H1 (cell line): ENCODE data around the gene CST11. TPM values are rescaled to one million over a fixed set of nuclear protein-coding genes. Genes with fewer than 3 reads are reported as not detected.

Experiments used
- CTCF ChIA-PET: fragments of 300-600 bp; sonication (Branson Sonifier 250); formaldehyde crosslinking; loops from one replicate; lab custom pipeline; 2021; ENCODE audit not compliant: partially characterized antibody; lab: Charles Lee
- POLR2A ChIA-PET: fragments of 300-600 bp; sonication (Branson Sonifier 250); formaldehyde crosslinking; loops from one replicate; lab custom pipeline; 2021; ENCODE audit warnings: inconsistent platforms; ENCODE audit not compliant: partially characterized antibody; lab: Charles Lee
- DNase-seq, 2 experiments: peaks; one replicate each; pipeline versions ENCODE4 v3.0.0 to v3.0.0-alpha.2; 2010 to 2022; ENCODE audit warnings: low spot score in 2 of 2, low read depth in 1 of 2, mixed read lengths in 1 of 2
- FAIRE-seq: peaks from 2 replicates; lab custom pipeline; 2011; peaks lifted over from hg19 to GRCh38; lab: Jason Lieb, UNC
- H2AFZ ChIP-seq: 2 replicates; pipeline ENCODE4 v1.8.1; 2012; ENCODE audit warnings: low read length, inconsistent platforms
- H2AK5ac ChIP-seq: 2 replicates; pipeline ENCODE4 v1.6.1; 2013; ENCODE audit warnings: low read depth, low read length
- H2BK120ac ChIP-seq: replicated peaks from 2 replicates; pipeline ENCODE3; 2013; ENCODE audit warnings: low read depth, low read length, inconsistent platforms
- H2BK12ac ChIP-seq: 2 replicates; pipeline ENCODE4 v1.6.1; 2013; ENCODE audit warnings: low read depth, low read length
- H2BK15ac ChIP-seq: 2 replicates; pipeline ENCODE4 v1.6.1; 2013; ENCODE audit warnings: low read length
- H2BK20ac ChIP-seq: 2 replicates; pipeline ENCODE4 v1.6.1; 2013; ENCODE audit warnings: low read length
- H2BK5ac ChIP-seq: 2 replicates; pipeline ENCODE4 v1.6.1; 2013; ENCODE audit warnings: low read depth, low read length
- H3K14ac ChIP-seq: 2 replicates; pipeline ENCODE4 v1.6.1; 2013; ENCODE audit warnings: inconsistent platforms; ENCODE audit not compliant: insufficient read length
- H3K18ac ChIP-seq: 2 replicates; pipeline ENCODE4 v1.6.1; 2013; ENCODE audit warnings: low read length; ENCODE audit errors: extremely low read depth
- H3K23ac ChIP-seq: 2 replicates; pipeline ENCODE4 v1.6.1; 2013; ENCODE audit warnings: inconsistent platforms; ENCODE audit not compliant: insufficient read length
- H3K23me2 ChIP-seq: 2 replicates; pipeline ENCODE4 v1.6.1; 2013; ENCODE audit warnings: low read depth, low read length
- H3K27ac ChIP-seq: 2 replicates; pipeline ENCODE4 v1.6.1; 2011; ENCODE audit warnings: low read depth, low read length, inconsistent platforms
- H3K27me3 ChIP-seq, 4 experiments: replicated peaks in 1 of 4; 1 replicate in 1 of 4; 2 replicates in 3 of 4; pipeline versions ENCODE4 v1.6.1 to v1.8.1; 2011 to 2013; ENCODE audit warnings: low read length in 3 of 4, mild to moderate bottlenecking in 3 of 4, inconsistent platforms in 2 of 4, mixed read lengths in 2 of 4, moderate library complexity in 1 of 4; ENCODE audit not compliant: control insufficient read depth in 3 of 4, insufficient read depth in 3 of 4; ENCODE audit errors: extremely low read depth in 1 of 4
- H3K36me3 ChIP-seq, 4 experiments: 2 replicates each; pipeline versions ENCODE4 v1.6.1 to v1.8.1; 2011 to 2013; ENCODE audit warnings: mild to moderate bottlenecking in 4 of 4, low read length in 3 of 4, moderate library complexity in 2 of 4, control low read depth in 1 of 4, inconsistent platforms in 1 of 4; ENCODE audit not compliant: insufficient read depth in 4 of 4, control insufficient read depth in 2 of 4
- H3K4ac ChIP-seq: replicated peaks from 2 replicates; pipeline ENCODE3; 2013; ENCODE audit warnings: low read length, low read depth, mixed read lengths, inconsistent platforms; ENCODE audit not compliant: insufficient read length
- H3K4me1 ChIP-seq, 4 experiments: replicated peaks in 1 of 4; 1 replicate in 1 of 4; 2 replicates in 3 of 4; pipeline versions ENCODE4 v1.6.1 to v1.8.1; 2011 to 2013; ENCODE audit warnings: low read length in 3 of 4, inconsistent platforms in 2 of 4, mixed read lengths in 1 of 4; ENCODE audit not compliant: insufficient read depth in 4 of 4, control insufficient read depth in 3 of 4
- H3K4me2 ChIP-seq, 2 experiments: 2 replicates each; pipeline versions ENCODE4 v1.6.1 to v1.8.1; 2011 to 2013; ENCODE audit warnings: low read depth in 2 of 2, low read length in 2 of 2, control low read depth in 1 of 2, inconsistent platforms in 1 of 2, mild to moderate bottlenecking in 1 of 2; ENCODE audit not compliant: insufficient read depth in 1 of 2
- H3K4me3 ChIP-seq, 4 experiments: fragments of 200-600, 300-600 bp in 1 of 4; sonication (generic), shearing (Covaris generic), sonication (Bioruptor Twin) in 1 of 4; 2 replicates each; pipeline versions ENCODE4 v1.5.1 to v1.8.1; 2011 to 2016; ENCODE audit warnings: low read length in 4 of 4, low read depth in 3 of 4, control low read depth in 2 of 4, inconsistent platforms in 2 of 4, mild to moderate bottlenecking in 2 of 4, mixed read lengths in 1 of 4, moderate library complexity in 1 of 4; ENCODE audit not compliant: insufficient read depth in 2 of 4; ENCODE audit errors: extremely low read depth in 1 of 4
- H3K56ac ChIP-seq: replicated peaks from 2 replicates; pipeline ENCODE3; 2013; ENCODE audit warnings: low read depth, mild to moderate bottlenecking, mixed read lengths, low read length, inconsistent platforms; ENCODE audit not compliant: insufficient read length
- H3K79me1 ChIP-seq: 2 replicates; pipeline ENCODE4 v1.6.1; 2013; ENCODE audit warnings: low read depth, low read length, control low read depth
- H3K79me2 ChIP-seq, 2 experiments: 2 replicates each; pipeline versions ENCODE4 v1.6.1 to v1.8.1; 2012 to 2013; ENCODE audit warnings: low read length in 2 of 2, mild to moderate bottlenecking in 2 of 2, inconsistent platforms in 1 of 2; ENCODE audit not compliant: insufficient read depth in 2 of 2, control insufficient read depth in 1 of 2
- H3K9ac ChIP-seq, 4 experiments: replicated peaks in 1 of 4; 1 replicate in 1 of 4; 2 replicates in 3 of 4; pipeline versions ENCODE4 v1.6.1 to v1.8.1; 2011 to 2013; ENCODE audit warnings: low read depth in 3 of 4, low read length in 3 of 4, control low read depth in 2 of 4, mild to moderate bottlenecking in 2 of 4, moderate library complexity in 2 of 4, inconsistent platforms in 1 of 4; ENCODE audit errors: extremely low read depth in 1 of 4
- H3K9me3 ChIP-seq, 2 experiments: 2 replicates each; pipeline versions ENCODE4 v1.6.1 to v1.8.1; 2012 to 2013; ENCODE audit warnings: mild to moderate bottlenecking in 2 of 2, moderate library complexity in 2 of 2, control low read depth in 1 of 2, inconsistent platforms in 1 of 2, low read depth in 1 of 2, low read length in 1 of 2, mixed read lengths in 1 of 2; ENCODE audit not compliant: insufficient read depth in 2 of 2
- H4K20me1 ChIP-seq, 2 experiments: replicated peaks in 1 of 2; 2 replicates each; pipeline versions ENCODE3 to v1.8.1; 2011 to 2013; ENCODE audit warnings: inconsistent platforms in 2 of 2, low read length in 2 of 2, mild to moderate bottlenecking in 1 of 2; ENCODE audit not compliant: insufficient read depth in 2 of 2, control insufficient read depth in 1 of 2
- H4K5ac ChIP-seq: 2 replicates; pipeline ENCODE4 v1.6.1; 2013; ENCODE audit warnings: low read length, low read depth, mixed read lengths, inconsistent platforms; ENCODE audit not compliant: insufficient read length
- H4K8ac ChIP-seq: 2 replicates; pipeline ENCODE4 v1.8.0; 2013; ENCODE audit warnings: mild to moderate bottlenecking, moderate library complexity, low read length, inconsistent platforms; ENCODE audit not compliant: insufficient read depth; ENCODE audit errors: extremely low read depth
- H4K91ac ChIP-seq: replicated peaks from 2 replicates; pipeline ENCODE3; 2013; ENCODE audit warnings: low read length, mixed read lengths, inconsistent platforms; ENCODE audit not compliant: insufficient read length
- ASH2L ChIP-seq: fragments of 200-600, 300-600 bp; sonication (generic); IDR thresholded peaks from one replicate; pipeline ENCODE4 v1.7.1; 2017; ENCODE audit warnings: low read length
- BCL11A ChIP-seq, 2 experiments: IDR thresholded peaks; one replicate each; pipeline ENCODE4 v1.6.1; 2011; ENCODE audit warnings: low read depth in 2 of 2, low read length in 2 of 2, mild to moderate bottlenecking in 2 of 2
- CEBPB ChIP-seq: IDR thresholded peaks from 2 replicates; pipeline ENCODE4 v1.6.1; 2012; ENCODE audit warnings: low read depth, low read length
- CHD2 ChIP-seq: IDR thresholded peaks from 2 replicates; pipeline ENCODE4 v1.6.1; 2012; ENCODE audit warnings: low read length, improper control_type of control experiment
- NANOG ChIP-seq: IDR thresholded peaks from 2 replicates; pipeline ENCODE4 v1.6.1; 2011; ENCODE audit warnings: low read length, low read depth, mild to moderate bottlenecking, inconsistent platforms; ENCODE audit not compliant: insufficient read depth, poor library complexity, severe bottlenecking
- NRF1 ChIP-seq: IDR thresholded peaks from 2 replicates; pipeline ENCODE4 v1.6.1; 2011; ENCODE audit warnings: mild to moderate bottlenecking, low read depth, low read length, improper control_type of control experiment
- RBBP5 ChIP-seq: IDR thresholded peaks from 2 replicates; pipeline ENCODE4 v1.7.1; 2012; ENCODE audit warnings: low read depth, mild to moderate bottlenecking, inconsistent platforms, low read length, moderate library complexity, borderline replicate concordance
- SIX5 ChIP-seq: IDR thresholded peaks from 2 replicates; pipeline ENCODE4 v1.6.1; 2011; ENCODE audit warnings: mild to moderate bottlenecking, low read depth, low read length
- TBP ChIP-seq: IDR thresholded peaks from 2 replicates; pipeline ENCODE4 v1.6.1; 2011; ENCODE audit warnings: low read depth, low read length, improper control_type of control experiment
- WGBS, 2 experiments: shearing (Covaris generic) in 1 of 2; methylation state at CpG; one replicate each; pipeline versions ENCODE4 v1.1.6 to v1.1.7; 2013 to 2015; ENCODE audit warnings: low lambda C conversion rate in 2 of 2, mixed read lengths in 2 of 2, inconsistent platforms in 1 of 2, low coverage in 1 of 2, missing lambda C conversion rate in 1 of 2; ENCODE audit not compliant: insufficient replicate concordance in 2 of 2, insufficient coverage in 1 of 2, insufficient read length in 1 of 2; ENCODE audit errors: extremely low coverage in 1 of 2, missing lambda C conversion rate in 1 of 2; 5-methylcytosine and 5-hydroxymethylcytosine counted together
- polyA plus RNA-seq, 7 experiments: library from polyadenylated mRNA; depleted of rRNA in 3 of 7; stranded (reverse) in 5 of 7; unstranded in 2 of 7; fragments of >200 nt in 5 of 7; fragments of 200-250 nt in 2 of 7; gene quantifications; 1 replicate in 5 of 7; 2 replicates in 1 of 7; 4 replicates in 1 of 7; pipeline versions ENCODE4 v1.2.1 to v1.2.3, GENCODE V29; 2011 to 2013; ENCODE audit warnings: missing spikeins in 2 of 7, mixed read lengths in 2 of 7
- total RNA-seq: library from RNA; stranded (reverse); fragmentation: NEBNext Ultra II Directional; extraction: Animal tissue kit (Norgen Biotek cat#: 25700); gene quantifications from 2 replicates; pipeline ENCODE4 v1.2.1, GENCODE V29; 2021
- TF ChIP-seq, protein P1 (sequence below): IDR thresholded peaks from 2 replicates; pipeline ENCODE4 v1.6.1; 2011; ENCODE audit warnings: low read length, improper control_type of control experiment

The CST11 gene
- total and polyA plus RNA-seq, 2 of the 8 experiments (the other 6 are each of a cell fraction or from before 2014, with no cell fraction given): 2.0 TPM; not detected in 1

DNA sequence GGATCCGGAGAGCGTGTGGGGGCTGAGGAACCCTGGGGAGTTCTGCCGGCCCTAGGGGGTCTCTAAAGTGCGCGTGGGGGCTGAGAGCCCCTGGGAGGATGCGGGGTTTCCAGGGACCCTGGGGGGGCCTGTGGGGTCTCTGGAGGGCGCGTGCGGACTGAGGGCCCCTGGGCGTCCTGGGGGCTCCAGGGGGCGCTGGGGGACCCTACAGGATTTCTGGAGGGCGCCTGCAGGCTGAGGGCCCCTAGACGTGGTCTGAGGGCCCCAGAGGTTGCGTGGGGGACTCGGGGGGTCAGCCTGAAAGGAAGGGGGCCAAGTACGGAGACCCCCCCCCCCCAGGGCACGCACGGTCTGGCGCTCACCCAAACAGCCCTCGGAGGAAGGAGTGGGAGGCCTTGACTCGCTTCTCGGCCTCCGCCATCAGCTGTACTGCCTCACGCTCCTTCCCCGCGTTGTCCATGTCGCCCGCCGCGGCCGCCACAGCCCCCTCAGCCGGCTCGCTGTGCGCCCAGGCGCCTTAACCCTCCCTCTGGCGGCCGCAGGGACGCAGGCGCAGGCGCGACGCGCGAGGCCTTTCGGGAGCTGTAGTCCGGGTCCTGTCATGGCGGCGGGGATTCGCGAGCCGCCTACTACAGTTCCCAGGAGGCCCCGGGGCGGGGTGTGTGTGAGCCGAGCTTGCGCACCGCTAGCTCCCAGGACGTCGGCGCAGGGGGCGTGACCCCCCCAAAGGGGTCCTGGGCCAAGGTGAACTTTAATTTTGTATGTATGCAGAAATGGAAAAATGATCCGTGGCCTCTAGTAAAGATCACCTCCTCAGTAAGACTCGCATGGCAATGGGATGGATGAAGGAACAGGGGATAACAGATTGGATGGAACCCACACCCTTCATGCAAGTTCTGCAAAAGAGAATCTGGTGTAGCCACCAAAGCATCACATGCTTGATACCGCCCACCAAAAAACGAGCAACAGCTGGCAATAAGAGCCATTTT lies 31.4 kb downstream of the CST11 start, which contains the start of gene NAPB:
Gene NAPB, minus strand, starts transcription at position 546 of the 989 bp plus-strand sequence. Its CDS starts 86 bp downstream, at position 460.
- H3K27ac ChIP-seq: no peak within 1 kb of the TSS
- peak within 1 kb of the TSS; percentile 85 for H3K56ac ChIP-seq
- peaks cover 2% of the 10 kb centered on the region for H3K79me1 ChIP-seq
- no peak within 1 kb of the TSS for H2BK120ac ChIP-seq
- no peaks in the 10 kb centered on the region for H3K4me1 ChIP-seq
- H2BK5ac ChIP-seq: peak within 1 kb of the TSS; percentile 75; the same call in 1 of the 2 replicates
- H3K4me3 ChIP-seq: peak within 1 kb of the TSS; percentile 58 to 95 (median 75)
- H4K8ac ChIP-seq: peak within 1 kb of the TSS; percentile 89; the same call in 1 of the 2 replicates
- H3K23me2 ChIP-seq: no peaks in the 10 kb centered on the region; the same call in 1 of the 2 replicates
- H2BK15ac ChIP-seq: no peak within 1 kb of the TSS
- H4K5ac ChIP-seq: no peak within 1 kb of the TSS
- FAIRE-seq: no peak
- peak within 1 kb of the TSS in 3 of 4 experiments; percentile 39 to 56 (median 53); a peak in 5 of 7 replicates for H3K9ac ChIP-seq
- peak within 1 kb of the TSS; percentile 69 to 74 for H3K4me2 ChIP-seq
- peaks cover 0 to 5% of the 10 kb centered on the region in 2 experiments for H4K20me1 ChIP-seq
- H3K14ac ChIP-seq: no peak within 1 kb of the TSS
- ChIA-PET CTCF (interaction anchor here (0.6 to 3.1 kb wide), 13 partner anchors 11 to 1241 kb away, joined by 3 to 14 read pairs (median 3); partner anchors contain the start of gene CST9), POLR2A (interaction anchor here (0.7 to 1.4 kb wide), 8 partner anchors 11 to 760 kb away, joined by 3 to 6 read pairs (median 4); no protein-coding TSS in a partner anchor)
- no peak within 1 kb of the TSS for H2BK12ac ChIP-seq
- WGBS, 2 experiments: 3% methylated on average over 52 of the region's 64 CpGs; no CpG with 5 or more reads in 1 of the 2 experiments
- H3K9me3 ChIP-seq: peaks cover 0 to 3% of the 10 kb centered on the region in 2 experiments; a peak in 1 of 4 replicates
- H3K4ac ChIP-seq: no peak within 1 kb of the TSS
- peak within 1 kb of the TSS; percentile 52 for H4K91ac ChIP-seq
- H3K79me2 ChIP-seq: peaks cover 4 to 42% of the 10 kb centered on the region in 2 experiments; a peak in 3 of 4 replicates
- peak within 1 kb of the TSS; percentile 87 for H2AFZ ChIP-seq
- H3K23ac ChIP-seq: no peak within 1 kb of the TSS
- H3K18ac ChIP-seq: peak within 1 kb of the TSS; percentile 78
- DNase-seq: peak; percentile 73 to 93
- no peaks in the 10 kb centered on the region for H3K36me3 ChIP-seq
- H2AK5ac ChIP-seq: no peak within 1 kb of the TSS
- no peaks in the 10 kb centered on the region for H3K27me3 ChIP-seq
- H2BK20ac ChIP-seq: no peak within 1 kb of the TSS
- TF ChIP-seq BCL11A (IDR thresholded peaks at IDR 0.05; ENCODE audit: low read depth in 2 of 2, low read length in 2 of 2): no peak
- peak; percentile 77 for TF ChIP-seq SIX5
- TF ChIP-seq ASH2L: peak; percentile 32
- TF ChIP-seq NRF1: peak; percentile 82
- TF ChIP-seq TBP: peak; percentile 38; the same call in 1 of the 2 replicates
- no peak for TF ChIP-seq CEBPB
- TF ChIP-seq NANOG: no peak
- TF ChIP-seq, protein P1, sequence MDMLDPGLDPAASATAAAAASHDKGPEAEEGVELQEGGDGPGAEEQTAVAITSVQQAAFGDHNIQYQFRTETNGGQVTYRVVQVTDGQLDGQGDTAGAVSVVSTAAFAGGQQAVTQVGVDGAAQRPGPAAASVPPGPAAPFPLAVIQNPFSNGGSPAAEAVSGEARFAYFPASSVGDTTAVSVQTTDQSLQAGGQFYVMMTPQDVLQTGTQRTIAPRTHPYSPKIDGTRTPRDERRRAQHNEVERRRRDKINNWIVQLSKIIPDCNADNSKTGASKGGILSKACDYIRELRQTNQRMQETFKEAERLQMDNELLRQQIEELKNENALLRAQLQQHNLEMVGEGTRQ: no peak
- no peak for TF ChIP-seq CHD2
- TF ChIP-seq RBBP5: peak; percentile 81
